ENCODE results near the gene IQSEC1.

IQSEC1 gene

DNA sequence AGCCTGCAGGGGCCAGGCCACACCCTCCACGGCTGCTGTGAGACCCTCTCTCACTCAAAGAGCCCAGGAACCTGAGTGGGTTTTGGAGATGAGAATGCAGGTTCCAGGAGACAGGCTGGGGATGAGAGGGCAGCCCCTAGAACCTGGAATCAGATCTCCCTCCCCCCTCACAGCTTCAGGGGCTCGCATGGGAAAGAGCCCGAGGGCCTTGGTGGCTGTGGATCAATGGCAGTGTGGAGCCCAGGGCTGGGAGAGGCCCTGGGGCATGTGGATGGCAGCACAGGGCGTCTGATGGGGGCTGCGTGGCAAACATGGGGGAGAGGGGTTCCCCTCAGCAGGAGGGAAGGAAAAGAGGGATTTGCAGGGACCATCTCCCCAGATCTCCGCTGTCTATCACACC lies 119.0 kb downstream of the IQSEC1 start:
- DNase-seq (ENCODE audit: low spot score): no peak

DNA sequence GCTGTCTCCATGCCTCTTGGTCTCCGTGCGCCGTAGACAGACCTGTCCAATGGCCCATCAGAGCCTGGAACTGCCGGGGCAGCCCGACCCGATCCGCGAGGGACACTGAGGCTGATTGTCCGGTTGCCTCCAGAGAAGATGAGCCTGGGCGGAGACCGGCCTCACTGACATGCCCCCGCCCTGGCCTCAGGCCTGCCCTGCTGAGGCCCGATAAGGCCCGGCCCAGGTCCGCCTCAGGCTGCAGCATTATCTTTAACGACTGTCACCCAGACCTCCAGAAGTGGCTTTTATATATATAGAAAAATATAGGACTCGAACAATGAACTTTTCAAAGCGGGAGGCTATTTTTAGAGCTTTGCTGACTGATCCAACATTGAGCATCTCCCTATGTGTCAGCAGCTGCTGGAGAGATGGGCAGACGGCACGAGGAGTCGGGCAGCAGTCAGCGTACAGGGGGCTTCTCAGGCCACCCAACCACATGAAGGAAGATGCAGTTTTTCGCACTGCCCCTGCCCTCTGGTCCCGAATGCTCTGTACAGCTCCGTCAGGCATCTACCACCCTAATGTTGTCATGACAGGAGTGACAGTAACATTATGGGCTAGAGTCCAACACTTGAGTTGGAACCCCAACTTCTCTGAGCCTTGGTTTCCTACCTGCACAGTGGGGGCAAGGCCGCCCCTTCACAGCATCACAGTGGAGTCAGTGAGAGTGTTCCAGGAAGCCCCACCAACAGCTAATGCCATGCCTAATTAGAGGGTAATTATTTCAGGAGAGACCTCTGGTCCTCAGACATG lies 119.8 kb downstream of the IQSEC1 start:
- no peak for DNase-seq (ENCODE audit: low spot score)

DNA sequence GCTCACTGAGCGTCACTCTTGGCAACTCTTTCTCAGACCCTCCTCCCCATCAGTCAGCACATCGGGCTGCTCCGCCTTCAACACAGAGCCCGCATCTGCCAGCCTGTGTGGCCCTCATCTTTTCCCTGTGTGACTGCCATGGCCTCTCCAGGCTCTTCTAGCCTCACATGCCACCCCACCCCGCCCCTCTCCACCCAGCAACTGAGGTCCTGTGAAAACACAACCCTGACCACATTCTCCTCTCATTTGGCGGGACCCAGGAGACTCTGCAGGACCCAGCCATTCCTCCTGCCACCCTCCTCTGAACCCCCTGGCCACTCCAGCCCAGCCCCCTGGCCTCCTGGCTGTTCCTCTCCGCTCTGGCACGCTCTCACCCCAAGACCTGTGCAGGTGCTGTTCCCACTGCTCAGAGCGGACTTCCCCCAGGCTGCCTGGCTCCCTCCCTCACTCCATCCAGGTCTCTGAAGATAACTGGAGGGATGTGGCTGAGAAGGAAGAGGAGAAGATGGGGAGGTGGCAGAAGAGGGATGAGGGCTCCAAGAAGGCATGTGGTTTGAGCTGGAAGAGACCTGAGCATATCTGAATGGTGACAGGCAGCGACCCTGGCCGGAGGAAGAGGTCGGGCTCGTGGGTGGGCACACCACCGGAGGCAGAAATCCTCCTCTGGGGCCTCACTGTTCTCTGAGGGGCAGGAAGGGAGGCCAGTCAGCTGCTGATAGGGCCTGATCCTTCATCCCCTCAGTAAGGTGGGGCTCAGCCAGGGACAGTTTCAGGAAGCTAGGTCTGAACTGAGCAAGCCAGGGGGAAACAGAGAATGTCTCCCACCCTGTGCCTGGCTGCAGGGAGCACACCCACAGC lies 120.7 kb downstream of the IQSEC1 start:
- DNase-seq (ENCODE audit: low spot score): no peak

DNA sequence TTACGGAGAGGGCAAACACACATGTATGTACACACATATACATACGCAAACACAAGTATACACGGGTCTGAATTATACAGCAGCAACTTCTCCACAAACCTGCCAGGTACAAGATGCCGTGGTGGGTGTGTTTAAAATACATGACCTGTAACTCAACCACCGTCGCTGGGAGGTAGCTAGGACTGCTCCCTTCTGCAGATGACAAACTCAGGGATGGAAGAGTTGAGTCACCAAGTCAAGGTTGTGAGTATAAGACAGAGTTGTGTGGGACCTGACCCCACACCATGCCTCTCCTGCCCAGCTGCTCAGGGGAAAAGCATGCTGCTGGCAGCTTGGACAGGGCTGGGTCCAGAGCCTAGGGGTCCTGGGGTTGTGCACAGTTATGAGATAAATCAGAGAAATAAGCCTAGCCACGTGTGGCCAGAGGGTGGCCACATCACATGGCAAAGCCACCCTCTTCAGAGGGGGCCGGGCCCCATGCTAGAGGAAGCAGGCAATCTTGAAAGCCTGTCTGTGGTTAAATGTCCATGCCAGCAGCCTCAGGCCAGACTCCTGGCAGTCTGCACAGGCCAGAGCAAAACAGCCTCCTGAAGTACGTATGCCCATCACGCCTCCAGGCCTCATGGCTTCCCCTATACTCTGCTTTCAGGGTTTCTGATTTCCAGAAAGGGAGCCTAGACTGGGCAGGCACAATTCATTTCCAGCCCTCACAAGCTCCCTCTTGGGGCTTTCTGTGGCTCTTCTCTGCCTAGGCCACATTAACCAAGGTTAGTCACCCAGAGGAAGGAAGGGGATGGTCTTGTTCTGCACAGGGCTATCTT lies 124.1 kb downstream of the IQSEC1 start:
- no peak for DNase-seq (ENCODE audit: low spot score)

DNA sequence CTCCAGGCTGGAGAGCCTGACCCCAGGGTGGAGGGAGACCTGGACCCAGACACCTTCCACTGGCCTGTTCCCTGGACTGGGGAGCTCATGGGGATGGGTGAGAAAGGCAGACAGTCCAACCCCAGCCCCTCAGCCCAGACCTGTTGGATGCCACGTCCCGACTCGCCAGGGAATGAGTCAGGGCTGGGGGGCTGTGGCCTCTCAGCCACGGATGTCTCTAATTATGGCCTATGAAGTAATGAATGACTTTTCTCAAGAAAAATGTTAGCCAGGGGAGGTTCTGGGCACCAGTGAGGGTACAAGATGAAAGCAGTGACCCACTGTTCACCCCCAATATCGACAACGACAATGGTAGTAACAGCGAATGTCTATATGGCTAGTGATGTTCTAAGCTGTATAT lies 124.9 kb downstream of the IQSEC1 start:
- no peak for DNase-seq (ENCODE audit: low spot score)

DNA sequence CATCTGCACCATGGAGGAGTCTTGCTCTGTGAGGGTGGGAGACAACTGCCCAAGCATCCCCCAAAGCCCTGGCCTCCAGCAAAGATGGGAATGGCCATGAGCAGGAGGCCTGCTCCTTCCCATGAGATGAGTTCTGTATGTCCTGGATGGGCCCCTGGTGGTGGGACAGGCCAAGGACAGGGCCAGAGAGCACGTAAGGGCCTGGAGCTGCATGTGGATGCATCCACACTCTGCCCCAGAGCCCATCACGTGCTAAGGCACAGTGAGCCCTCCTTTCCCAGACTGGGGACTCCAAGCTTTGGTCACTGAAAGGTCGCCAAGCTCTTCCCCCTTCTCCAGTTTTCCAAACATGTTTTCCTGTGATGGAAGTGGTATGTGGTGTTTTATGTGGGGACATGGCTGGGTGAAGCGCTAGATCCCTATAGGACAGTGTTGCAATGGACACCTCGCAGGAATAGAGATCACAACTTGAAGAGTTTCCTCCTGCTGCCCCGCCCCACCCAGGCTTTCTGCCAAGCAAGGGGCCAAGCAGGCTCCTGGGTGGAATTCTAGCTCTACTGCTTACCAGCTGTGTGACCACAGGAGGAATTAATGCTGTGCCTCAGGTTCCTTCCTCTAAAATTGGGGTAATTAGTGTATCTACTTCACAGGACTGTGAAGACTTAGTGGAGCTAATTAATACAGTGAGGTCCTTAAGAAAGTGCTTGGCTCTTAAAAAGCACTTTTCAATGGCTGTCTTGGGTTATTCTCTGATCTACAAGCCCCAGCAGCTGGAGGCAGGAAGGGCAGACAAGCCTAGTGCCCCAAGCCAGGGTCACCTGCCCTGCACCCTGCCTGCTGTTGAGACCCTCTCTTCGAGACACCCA lies 125.5 kb downstream of the IQSEC1 start:
- no peak for DNase-seq (ENCODE audit: low spot score)

DNA sequence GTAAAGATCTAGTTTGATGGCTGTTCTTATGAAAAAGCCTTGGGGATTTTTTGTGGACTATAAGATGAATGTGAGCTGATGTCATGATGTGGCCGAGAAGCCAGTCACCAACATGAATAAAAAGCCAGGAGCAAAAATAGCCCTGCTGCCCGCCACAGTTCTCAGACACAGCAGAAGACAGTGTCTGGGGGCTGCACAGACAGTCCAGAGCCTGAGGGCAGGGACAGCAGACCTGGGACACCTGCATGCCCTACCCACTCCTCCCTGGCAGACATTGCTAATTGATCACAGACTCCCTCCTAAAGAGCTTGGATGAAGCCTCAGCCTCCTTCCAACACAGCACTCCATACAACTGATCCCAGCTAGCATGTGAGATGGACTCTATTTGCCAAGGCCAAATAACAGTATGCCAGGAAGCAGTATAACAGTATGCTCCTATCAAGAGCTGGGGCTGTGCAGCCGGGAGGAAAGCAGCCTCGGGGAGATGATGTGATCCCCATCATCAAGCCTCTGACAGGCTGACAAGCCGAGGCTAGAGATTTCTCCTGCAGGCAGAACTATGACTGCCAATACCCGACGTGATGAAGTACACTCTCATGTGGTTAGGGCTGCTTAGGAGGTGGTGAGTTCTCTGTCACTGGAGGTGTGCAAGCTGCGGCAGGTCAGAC lies 126.4 kb downstream of the IQSEC1 start:
- no peak for DNase-seq (ENCODE audit: low spot score)

DNA sequence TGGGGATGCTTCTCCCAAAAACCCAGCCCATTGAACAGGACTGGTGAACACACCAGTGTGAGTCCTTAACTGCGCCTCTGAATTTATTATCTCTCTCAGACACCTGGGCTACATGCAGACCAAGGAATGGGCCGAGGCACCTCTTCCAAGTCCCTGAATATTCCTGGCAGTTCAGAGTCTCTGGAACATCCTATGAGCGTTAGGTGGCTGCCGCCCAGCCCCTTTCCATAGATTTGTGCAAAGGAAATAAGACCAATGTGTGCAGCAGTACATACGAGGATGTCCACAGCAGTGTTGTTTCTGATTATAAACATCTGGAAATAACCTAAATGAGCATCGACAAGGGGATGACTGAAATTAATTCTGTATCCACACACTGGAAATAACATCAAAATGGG lies 127.0 kb downstream of the IQSEC1 start:
- DNase-seq (ENCODE audit: low spot score): no peak

DNA sequence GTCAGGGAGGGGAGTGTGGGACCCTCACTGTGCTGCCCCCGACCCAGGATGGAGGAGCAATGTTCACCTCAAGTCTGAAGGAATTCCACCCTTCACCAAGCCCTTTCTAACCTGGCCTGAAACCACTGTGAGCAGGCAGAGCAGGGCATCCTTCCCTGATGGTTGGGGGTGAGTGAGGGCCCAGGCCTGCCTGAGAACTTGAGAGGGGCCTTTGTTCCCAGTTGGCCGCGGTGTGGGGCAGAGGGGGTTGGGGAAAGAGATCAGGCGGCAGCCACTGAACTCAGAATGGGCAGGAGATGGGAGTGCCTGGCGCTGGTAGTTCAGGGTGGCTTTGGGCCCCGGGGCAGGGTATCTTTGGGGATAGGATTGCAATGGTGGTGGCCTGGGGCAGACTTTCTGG lies 128.4 kb downstream of the IQSEC1 start:
- no peak for DNase-seq (ENCODE audit: low spot score)

DNA sequence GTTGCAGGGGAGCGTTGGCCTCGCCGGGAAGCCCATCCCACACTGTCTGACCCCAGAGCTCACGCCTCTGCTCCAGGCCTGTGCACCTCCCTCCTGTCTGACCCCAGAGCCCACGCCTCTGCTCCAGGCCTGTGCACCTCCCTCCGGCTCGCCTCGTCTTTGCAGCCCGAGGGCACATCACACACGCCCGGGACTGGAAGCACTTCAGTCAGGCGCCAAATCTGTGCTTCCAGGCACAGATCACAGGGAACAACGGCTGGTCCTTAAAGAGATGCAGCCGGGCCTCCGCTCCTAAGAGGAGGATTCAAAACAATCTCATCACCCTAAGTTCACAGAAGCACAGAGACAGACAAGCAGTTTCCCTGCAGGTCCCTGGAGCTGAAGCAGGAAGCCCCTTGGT lies 128.8 kb downstream of the IQSEC1 start:
- no peak for DNase-seq (ENCODE audit: low spot score)

DNA sequence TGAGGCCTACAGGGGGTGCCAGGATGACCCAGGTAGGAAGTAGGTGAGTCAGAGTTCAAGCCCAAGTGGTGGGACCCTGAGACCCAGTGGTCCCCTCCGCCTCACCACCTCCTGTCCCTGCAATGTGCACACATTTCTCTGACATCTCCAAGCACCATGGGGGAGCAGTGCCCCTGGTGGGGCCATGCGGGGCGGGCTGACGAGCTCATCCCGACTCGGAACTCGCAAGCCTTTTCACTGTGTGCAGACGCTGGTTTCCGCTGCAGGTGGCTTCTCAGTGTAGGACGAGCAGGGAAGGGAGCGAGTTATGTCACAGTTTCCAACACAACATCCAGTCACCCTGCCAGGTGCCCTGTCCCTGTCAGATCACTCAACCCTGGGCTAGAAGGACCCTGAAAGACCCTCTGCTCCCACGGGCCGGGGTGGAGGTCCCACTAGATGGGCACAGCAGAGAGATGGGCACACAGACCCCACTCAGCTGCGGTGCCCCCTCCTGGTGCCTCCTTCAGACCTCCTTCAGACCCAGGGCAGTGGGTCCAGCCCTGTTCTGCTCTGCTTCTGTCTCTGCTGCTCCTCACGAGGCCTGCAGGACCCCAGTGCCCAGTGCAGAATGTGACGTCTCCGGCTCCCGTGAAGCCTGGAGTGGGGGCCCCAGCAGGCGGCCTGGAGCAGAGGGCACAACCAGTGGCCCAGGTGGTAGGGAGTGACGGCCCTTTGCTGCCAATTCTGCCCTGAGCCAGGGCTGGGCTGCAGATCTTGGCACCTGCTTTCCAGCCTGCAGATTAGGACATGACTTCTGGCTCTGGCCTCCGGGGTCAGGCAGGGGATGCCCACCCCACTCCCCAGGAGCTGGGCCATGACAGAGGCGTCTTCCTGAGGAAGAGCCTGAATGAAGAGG lies 129.9 kb downstream of the IQSEC1 start:
- DNase-seq (ENCODE audit: low spot score): no peak

DNA sequence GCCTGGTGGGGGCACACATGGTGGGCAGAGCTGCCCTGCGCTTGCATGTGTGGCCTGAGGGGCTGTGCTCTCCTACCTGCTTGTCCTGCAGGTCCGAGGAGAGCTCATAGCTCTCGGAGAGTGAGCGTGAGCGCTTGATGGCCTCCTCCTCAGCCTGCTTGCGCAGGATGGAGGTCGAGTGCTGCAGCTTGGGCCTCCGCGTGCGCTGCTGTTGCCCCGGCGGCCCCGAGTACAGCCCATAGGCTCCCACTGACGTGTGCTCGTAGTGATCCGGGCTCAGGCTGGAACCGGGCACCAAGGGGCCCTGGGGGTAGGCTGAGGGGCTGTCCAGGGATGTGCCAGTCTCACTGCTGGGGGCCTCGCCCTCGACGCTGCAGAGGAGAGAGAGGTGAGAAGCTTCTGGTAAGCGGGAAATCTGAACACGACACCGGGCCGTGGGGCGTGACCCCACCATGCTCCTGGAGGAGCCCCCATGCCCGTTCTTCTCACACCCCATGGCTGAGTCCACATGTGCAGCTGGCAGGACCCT lies 131.7 kb downstream of the IQSEC1 start:
- DNase-seq (ENCODE audit: low spot score): no peak

DNA sequence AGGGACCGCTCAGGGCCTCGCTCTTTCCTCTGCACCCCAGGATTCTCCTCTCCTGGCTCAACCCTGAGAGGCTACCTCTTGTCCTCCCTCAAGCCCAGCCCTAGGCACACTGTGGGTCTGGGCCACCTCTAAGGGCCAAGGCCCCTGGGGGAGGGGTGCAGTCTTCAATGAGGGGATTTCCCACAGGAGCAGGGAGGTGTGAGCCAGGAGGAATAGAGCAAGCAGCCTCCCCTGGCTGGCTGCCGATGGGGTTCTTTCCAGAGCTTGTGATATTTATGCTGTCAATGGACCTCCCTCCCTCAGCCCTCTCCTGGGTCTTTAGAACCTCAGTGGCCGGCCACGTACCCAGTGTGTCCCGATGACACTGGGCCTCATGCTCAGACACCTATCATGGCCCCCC lies 132.4 kb downstream of the IQSEC1 start:
- DNase-seq (ENCODE audit: low spot score): no peak

DNA sequence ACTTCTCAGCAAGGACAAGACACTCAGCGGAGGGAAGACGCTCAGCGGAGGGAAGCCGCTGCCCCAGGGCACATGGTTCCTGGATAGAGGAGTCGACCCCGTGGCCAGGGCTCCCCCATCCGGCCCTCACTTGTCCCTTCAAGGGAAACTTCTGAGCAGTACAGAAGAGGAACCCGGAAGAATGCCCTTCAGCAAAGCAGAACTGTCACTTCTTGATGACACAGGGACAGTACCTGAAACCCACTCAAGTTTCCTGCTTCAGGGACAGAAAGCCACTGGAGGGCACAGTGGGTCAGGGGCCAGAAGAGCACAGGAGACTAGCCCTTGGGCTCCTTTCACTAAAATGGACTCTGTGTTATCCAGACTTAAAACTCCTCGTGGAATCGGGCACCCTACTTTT lies 134.1 kb downstream of the IQSEC1 start:
- DNase-seq (ENCODE audit: low spot score): no peak

DNA sequence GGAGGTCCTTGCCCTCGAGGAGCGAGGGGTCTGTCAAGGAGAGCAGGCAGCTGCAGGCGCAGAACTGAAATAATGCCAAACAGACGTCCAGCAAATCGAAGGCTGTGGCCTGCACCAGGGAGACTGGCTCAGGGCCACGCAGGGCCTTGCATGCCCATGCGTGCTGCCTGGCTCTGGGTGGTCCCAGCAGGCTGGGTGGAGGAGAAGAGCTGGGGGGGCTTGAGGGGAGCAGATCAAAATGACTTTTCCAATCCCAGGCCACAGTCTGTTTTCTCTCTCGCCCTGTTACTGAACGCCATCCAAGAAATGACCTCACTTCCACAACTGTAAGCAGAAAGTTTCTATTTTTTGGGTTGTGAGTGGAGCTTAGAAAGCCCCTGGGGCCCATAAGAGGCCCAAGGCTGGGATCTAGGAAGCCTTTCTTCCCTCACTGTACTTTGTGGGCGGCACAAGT lies 134.9 kb downstream of the IQSEC1 start:
- DNase-seq (ENCODE audit: low spot score): no peak

DNA sequence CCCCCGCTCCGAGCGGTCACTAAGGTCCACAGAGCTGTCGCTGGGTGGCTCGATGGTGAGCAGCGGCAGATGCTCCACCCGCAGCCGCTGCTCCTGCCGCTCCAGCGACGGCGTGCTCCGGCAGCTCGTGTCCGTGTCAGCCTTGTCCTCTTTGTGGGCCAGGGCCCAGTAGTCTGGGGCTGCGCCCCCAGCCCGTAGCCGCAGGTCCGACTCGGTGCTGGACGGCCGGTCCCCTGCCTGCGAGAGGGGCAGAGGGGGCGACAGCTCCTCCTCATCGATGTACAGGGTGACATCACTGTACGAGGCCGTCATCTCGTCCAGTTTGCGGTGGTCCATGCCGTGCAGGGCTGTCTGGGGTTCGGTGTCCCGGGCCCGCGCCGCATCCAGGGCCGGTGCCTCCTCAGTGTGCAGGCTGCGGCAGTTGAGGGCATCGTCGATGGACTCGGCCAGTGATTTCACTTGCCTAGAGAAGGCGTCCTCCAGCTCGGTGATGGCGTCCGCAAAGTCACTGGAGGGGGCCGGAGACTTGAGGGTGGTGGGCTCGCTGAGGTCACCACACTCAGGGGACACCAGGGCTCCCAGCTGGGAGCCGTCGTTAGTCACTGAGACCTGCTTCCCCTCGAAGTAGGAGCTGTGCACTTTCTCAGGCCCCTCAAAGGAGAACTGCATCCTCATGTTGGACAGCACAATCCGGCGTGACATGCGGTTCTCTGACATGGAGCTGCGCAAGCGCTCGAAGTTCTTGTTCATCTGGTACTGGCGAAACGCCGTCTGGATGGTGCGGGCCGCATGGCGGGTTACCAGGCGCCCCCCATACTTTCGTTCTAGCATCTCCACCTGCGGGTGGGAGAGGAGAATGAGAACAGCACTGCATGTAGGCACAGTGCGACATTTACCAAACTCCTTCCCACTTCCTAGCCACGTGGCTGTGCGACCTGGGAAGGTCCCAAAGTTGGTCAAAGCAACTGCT lies 137.1 kb downstream of the IQSEC1 start:
- no peak for DNase-seq (ENCODE audit: low spot score)

DNA sequence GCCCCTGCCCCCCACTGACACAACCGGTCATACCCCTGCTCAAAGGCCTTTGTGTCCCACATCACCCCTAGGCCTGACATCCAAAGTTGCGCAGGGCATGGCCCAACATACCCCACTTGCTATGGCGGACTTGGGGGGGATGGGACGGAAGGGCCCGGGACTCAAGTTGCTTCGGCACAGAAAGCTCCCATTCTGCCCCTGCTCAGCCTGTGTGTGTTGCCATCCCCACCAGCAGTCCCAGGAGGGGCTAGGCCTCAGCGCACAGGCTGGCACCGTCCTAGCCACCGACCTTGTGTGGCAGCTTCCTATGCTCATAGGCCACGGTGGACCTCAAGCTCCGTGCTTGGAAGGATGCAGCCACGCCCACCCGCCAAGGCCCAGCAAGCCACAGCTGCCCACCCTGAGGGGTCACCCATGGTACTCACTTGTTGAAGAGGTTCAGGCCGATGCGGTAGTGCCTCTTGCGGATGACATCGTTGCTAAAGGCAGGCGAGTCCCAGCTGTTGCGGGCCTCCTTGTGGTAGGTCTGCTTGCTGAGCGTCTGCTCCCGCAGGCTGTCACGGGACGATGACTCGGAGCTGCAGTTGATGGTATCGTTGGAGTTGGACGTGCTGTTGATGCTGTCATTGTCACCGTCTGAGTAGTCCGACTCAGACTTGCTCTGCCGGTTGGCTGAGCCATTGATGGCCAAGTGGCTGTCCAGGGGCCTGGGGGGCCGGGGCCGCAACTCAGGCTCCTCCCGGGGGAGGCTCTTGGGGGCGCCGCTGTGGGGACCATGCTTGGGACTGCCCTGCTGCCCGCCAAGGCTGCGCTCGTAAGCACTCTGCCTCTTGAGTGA lies 138.0 kb downstream of the IQSEC1 start:
- no peak for DNase-seq (ENCODE audit: low spot score)

Data from cerebellar cortex (tissue), 1 donor.